HFF-Myc (cell line): ENCODE measurements around the gene FGG.

Source experiments
- DNase-seq: peaks from one replicate; pipeline ENCODE4 v3.0.0-alpha.2; 2011; ENCODE audit warnings: low read depth; ENCODE audit errors: extremely low read depth
- H3K4me3 ChIP-seq: replicated peaks from 2 replicates; pipeline ENCODE4 v1.5.1; 2011; ENCODE audit warnings: low read depth, mild to moderate bottlenecking, control low read depth, low read length
- TF ChIP-seq, protein P1 (sequence below): IDR thresholded peaks from 2 replicates; pipeline ENCODE4 v1.5.1; 2012; ENCODE audit warnings: mild to moderate bottlenecking, low read depth, low read length, control low read depth; ENCODE audit errors: missing control alignments

The FGG gene

DNA sequence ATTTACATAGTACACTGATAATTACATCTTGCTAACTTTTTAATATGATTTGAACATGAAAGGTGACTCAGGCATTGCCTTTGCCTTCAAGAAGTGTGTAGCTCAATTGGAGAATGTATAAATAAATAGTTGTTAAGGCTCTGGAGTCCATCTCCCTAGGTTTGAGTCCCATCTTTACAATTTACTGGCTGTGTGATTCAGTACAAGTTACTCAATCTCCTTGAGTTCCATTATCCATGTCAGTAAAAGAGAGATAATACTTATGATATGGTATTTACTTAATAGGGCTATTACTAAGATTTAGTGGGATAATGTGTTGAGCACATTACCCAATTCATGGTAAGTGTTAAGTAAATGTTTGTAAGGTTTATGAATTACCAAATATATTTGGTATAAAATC lies 1.9 kb upstream of the FGG start:
- DNase-seq: no peak
- TF ChIP-seq, protein P1, sequence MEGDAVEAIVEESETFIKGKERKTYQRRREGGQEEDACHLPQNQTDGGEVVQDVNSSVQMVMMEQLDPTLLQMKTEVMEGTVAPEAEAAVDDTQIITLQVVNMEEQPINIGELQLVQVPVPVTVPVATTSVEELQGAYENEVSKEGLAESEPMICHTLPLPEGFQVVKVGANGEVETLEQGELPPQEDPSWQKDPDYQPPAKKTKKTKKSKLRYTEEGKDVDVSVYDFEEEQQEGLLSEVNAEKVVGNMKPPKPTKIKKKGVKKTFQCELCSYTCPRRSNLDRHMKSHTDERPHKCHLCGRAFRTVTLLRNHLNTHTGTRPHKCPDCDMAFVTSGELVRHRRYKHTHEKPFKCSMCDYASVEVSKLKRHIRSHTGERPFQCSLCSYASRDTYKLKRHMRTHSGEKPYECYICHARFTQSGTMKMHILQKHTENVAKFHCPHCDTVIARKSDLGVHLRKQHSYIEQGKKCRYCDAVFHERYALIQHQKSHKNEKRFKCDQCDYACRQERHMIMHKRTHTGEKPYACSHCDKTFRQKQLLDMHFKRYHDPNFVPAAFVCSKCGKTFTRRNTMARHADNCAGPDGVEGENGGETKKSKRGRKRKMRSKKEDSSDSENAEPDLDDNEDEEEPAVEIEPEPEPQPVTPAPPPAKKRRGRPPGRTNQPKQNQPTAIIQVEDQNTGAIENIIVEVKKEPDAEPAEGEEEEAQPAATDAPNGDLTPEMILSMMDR: no peak
- H3K4me3 ChIP-seq: no peak overlapping the region

DNA sequence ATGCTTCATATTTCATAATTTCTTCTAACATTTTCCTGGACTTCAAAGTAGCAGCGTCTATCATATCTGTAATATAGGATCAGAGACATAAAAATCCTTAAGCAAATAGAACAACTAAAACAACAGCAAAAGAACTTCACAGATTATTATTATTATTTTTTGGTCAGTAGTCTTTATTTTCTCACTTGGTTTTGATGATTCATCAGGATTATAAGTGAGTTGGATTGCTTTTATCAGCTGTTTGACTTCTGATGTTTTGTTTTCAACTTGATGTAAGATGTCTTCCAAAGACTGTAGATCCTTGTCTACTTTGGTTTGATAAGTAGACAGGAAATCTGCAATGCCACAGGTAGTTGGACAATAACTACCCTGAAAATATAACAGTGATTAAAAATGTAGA lies 623 bp downstream of the FGG start:
- H3K4me3 ChIP-seq: no peak overlapping the region
- no peak for DNase-seq
- TF ChIP-seq, protein P1: no peak

DNA sequence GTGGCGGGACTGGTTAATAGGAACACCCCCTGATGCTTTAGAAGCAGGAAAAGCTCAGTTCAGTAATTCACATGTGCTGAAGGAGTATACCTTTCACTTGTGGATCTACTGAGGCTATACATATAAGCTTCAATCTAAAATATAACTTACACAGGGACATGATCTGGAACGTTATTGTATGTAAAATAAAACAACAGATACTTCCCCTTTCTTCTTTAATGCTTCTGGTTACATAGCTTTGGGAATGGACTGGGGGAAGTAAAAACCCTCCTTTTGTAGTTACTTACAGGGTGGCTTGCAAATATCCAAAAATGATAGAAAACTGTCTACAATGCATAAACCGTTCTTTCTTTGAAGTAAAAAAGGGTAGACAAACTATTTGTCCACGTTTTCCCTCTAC lies 1.9 kb downstream of the FGG start:
- TF ChIP-seq, protein P1: no peak
- no peak overlapping the region for H3K4me3 ChIP-seq
- no peak for DNase-seq

GRCh38 chr4:154609532-154609931 lies 2.9 kb downstream of the FGG start:
- no peak for DNase-seq
- TF ChIP-seq, protein P1: no peak
- no peak overlapping the region for H3K4me3 ChIP-seq

DNA sequence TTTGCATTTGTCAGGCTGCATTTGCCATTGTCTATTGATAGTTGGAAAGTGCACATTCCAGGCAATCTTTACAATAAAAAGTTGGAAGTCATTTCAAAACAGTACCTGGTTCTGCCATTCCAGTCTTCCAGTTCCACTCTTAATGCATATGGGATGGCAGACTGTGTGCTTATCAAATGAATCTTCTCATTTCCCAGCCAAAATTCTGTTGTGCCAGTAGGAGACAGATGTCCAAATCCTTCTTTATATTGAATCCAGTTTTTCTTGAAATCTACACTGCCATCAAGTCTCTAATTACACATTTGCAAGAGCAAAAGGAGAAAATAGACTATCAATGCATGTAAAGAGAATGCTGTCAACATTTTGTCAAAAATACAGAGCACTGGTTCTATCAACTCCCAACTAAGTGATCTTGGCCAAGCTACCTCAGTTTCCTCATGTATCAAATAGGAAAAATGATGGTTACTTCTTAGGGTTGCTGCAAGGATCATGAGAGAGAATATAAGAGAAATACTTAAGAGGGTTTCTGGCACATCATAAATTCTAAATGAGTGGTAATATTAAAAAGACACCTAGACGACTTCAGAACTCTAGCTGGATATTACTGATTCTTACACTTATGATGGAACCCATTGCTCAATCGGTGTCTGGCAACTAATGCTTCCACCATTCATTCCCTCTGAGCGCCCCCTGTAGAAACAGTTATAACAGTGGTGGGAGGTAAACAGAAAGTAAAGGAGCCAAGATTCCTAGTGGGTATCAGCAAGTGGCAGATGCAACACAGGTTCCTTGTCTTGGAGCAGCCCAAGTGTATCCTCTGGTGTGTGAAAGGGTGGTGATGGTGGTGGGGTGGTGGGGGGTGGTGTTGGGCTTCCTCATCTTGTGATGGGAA lies 3.8 kb downstream of the FGG start:
- no peak for DNase-seq
- TF ChIP-seq, protein P1: no peak
- H3K4me3 ChIP-seq: no peak overlapping the region

DNA sequence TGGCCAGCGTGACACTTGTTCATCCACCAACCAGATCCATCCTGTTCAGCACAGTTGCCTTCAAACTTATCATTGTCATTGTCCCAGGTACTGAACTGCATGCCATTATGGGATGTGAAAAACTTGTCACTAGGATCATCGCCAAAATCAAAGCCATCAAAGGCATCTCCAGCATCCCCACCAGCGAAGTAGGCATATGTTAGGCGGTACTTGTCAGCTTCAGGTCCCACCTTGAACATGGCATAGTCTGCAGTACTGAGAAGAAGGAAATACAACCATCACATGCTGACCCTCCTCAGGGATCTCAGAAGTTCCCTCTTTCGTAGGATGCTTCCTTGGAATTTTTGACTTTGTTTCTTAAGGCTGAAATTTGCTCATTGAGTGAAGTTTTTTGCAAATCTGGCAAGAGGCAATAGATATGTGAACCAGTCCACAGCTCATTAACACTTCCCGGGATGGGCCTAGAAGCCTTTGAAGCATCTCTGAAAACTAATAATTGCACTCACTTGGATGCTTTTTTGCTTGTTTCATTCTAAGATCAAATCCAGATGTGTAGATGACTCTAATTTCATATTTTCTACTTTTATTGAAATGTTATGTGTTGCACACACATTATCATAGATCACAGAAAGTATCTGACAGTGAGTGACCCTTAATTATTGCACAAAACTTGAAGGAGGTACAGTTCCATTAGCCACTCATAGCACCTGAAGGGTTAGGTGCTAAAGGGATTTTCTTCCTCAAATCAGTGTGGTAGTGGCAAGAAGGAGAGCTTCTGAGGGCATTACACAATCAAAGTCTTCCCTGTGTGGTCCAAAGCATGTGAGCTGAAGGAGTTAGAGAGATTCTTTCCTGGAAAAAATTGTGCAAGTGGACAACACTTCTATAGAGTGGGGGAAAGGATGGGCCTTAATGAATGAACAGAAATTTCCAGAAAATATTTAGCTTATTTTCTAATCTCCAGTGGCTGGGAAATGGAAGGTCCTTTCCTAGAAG lies 5.4 kb downstream of the FGG start:
- TF ChIP-seq, protein P1: no peak
- H3K4me3 ChIP-seq: no peak overlapping the region
- DNase-seq: no peak
